Gastroesophageal sphincter (tissue), 4 donors: ENCODE data around the gene ITGA6. TPM values are rescaled to one million over a fixed set of nuclear protein-coding genes. Genes with fewer than 3 reads are reported as not detected.

Source experiments
- ATAC-seq: fragments of 150-250 bp; one replicate; pipeline ENCODE4 v1.9.1; 2016; ENCODE audit warnings: mild to moderate bottlenecking, moderate library complexity
- H3K27ac ChIP-seq, 4 donors: fragments of 200-600 bp; sonication (generic) in 3 of 4; 1 replicate in 3 of 4; 2 replicates in 1 of 4; pipeline ENCODE4 v1.5.1; 2016 to 2019
- H3K27me3 ChIP-seq: fragments of 200-600 bp; sonication (generic); one replicate; pipeline ENCODE4 v1.5.1; 2019
- H3K36me3 ChIP-seq, 2 donors: fragments of 200-600 bp; sonication (generic); one replicate each; pipeline ENCODE4 v1.5.1; 2019; ENCODE audit warnings: control low read depth in 1 of 2
- H3K4me1 ChIP-seq, 3 donors: fragments of 200-600 bp; sonication (generic); 1 replicate in 2 of 3; 2 replicates in 1 of 3; pipeline ENCODE4 v1.5.1; 2016 to 2019; ENCODE audit warnings: control low read depth in 2 of 3
- H3K4me3 ChIP-seq, 2 donors: fragments of 200-600 bp; sonication (generic); one replicate each; pipeline ENCODE4 v1.5.1; 2019; ENCODE audit warnings: mild to moderate bottlenecking in 1 of 2, moderate library complexity in 1 of 2
- H3K9me3 ChIP-seq, 3 donors: fragments of 200-600 bp; sonication (generic); one replicate each; pipeline ENCODE4 v1.5.1; 2017 to 2019; ENCODE audit warnings: control low read depth in 2 of 3
- CTCF ChIP-seq, 4 experiments: fragments of 200-600 bp in 2 of 4; fragments of 450-650 bp in 2 of 4; sonication (generic) in 1 of 4; IDR thresholded peaks; one replicate each; pipeline ENCODE4 v1.5.1; 2017 to 2019; ENCODE audit warnings: antibody characterized with exemption in 4 of 4, mild to moderate bottlenecking in 2 of 4, moderate library complexity in 2 of 4
- EP300 ChIP-seq: sonication (generic); formaldehyde crosslinking; IDR thresholded peaks from one replicate; pipeline ENCODE4 v1.6.1; 2017; ENCODE audit warnings: antibody characterized with exemption, mild to moderate bottlenecking
- POLR2A ChIP-seq, 2 donors: fragments of 450-650 bp; IDR thresholded peaks; one replicate each; pipeline ENCODE4 v1.6.1; 2017; ENCODE audit warnings: antibody characterized with exemption in 2 of 2, mild to moderate bottlenecking in 2 of 2, moderate library complexity in 1 of 2
- POLR2AphosphoS5 ChIP-seq: sonication (generic); formaldehyde crosslinking; IDR thresholded peaks from one replicate; pipeline ENCODE4 v1.6.1; 2017; ENCODE audit warnings: antibody characterized with exemption
- WGBS, 2 donors: methylation state at CpG; one replicate each; pipeline ENCODE4 v1.1.5; 2018; ENCODE audit warnings: low coverage in 1 of 2; 5-methylcytosine and 5-hydroxymethylcytosine counted together
- total RNA-seq, 4 donors: library from RNA; depleted of rRNA; stranded (reverse); fragments of >200 nt; gene quantifications; one replicate each; pipeline ENCODE4 v1.1.0, GENCODE V29; 2016

Gene ITGA6
- 10 to 100 TPM; 32.5 to 62.2 (median 48.7) TPM for total RNA-seq

- Histone ChIP-seq H3K27ac (peak within 1 kb of the TSS in 3 of 4 donors; percentile 74 to 83 (median 79)), H3K4me3 (peak within 1 kb of the TSS; percentile 60 to 76), H3K36me3 (no peaks in the 10 kb centered on the region), H3K4me1 (peaks cover 0 to 22% (median 3%) of the 10 kb centered on the region in 3 donors), H3K9me3 (no peaks in the 10 kb centered on the region), H3K27me3 (peaks cover 52% of the 10 kb centered on the region)
- WGBS, 2 donors, result no CpG with 5 or more reads among the region's 79 CpGs
- ATAC-seq, result peak; percentile 70
- TF ChIP-seq POLR2AphosphoS5, result peak; percentile 26
- no peak for TF ChIP-seq EP300
- peak in 1 of 4 experiments; percentile 30 for TF ChIP-seq CTCF (IDR thresholded peaks at IDR 0.05)
- peak; percentile 23 to 35 for TF ChIP-seq POLR2A (IDR thresholded peaks at IDR 0.05)
These were observed at the start of gene ITGA6 for GRCh38 chr2:172427256-172427989. ITGA6 (plus strand) TSS chr2:172427586.

GRCh38 chr2:172380436-172381274, 46.7 kb upstream of the ITGA6 start:
- no peak overlapping the region for H3K27ac ChIP-seq
- WGBS, 2 donors, result 33 to 49% methylated on average over 4 to 5 of the region's 8 CpGs
- no peak for ATAC-seq

GRCh38 chr2:172381275-172382027, 45.9 kb upstream of the ITGA6 start:
- no peaks in the 10 kb centered on the region for H3K36me3 ChIP-seq
- H3K4me1 ChIP-seq, result no peaks in the 10 kb centered on the region
- no peak for ATAC-seq
- 60 to 77% methylated on average over 2 of the region's 3 CpGs for WGBS, 2 donors
- H3K27ac ChIP-seq, result no peak overlapping the region
- peaks cover 0 to 6% (median 0%) of the 10 kb centered on the region in 3 donors for H3K9me3 ChIP-seq
- H3K27me3 ChIP-seq, result no peaks in the 10 kb centered on the region
- H3K4me3 ChIP-seq, result no peak overlapping the region
- TF ChIP-seq CTCF (IDR thresholded peaks at IDR 0.05), result no peak
- TF ChIP-seq POLR2AphosphoS5, result no peak
- no peak for TF ChIP-seq POLR2A (IDR thresholded peaks at IDR 0.05)
- no peak for TF ChIP-seq EP300

More at GRCh38 chr2:172380436-172381274, 46.7 kb upstream of the ITGA6 start:
- Histone ChIP-seq H3K4me1 (no peaks in the 10 kb centered on the region), H3K27me3 (no peaks in the 10 kb centered on the region), H3K4me3 (no peak overlapping the region), H3K9me3 (peaks cover 0 to 6% (median 0%) of the 10 kb centered on the region in 3 donors), H3K36me3 (no peaks in the 10 kb centered on the region)
- TF ChIP-seq POLR2A (IDR thresholded peaks at IDR 0.05) (no peak), POLR2AphosphoS5 (no peak), EP300 (no peak), CTCF (IDR thresholded peaks at IDR 0.05) (no peak)

GRCh38 chr2:172387361-172387760, 40.0 kb upstream of the ITGA6 start:
- H3K36me3 ChIP-seq, result no peaks in the 10 kb centered on the region
- H3K4me3 ChIP-seq, result no peak overlapping the region
- H3K4me1 ChIP-seq, result no peaks in the 10 kb centered on the region
- no peaks in the 10 kb centered on the region for H3K27me3 ChIP-seq
- H3K9me3 ChIP-seq, result no peaks in the 10 kb centered on the region
- TF ChIP-seq EP300, result no peak
- no peak for TF ChIP-seq POLR2A (IDR thresholded peaks at IDR 0.05)
- TF ChIP-seq CTCF (IDR thresholded peaks at IDR 0.05), result no peak
- no peak for TF ChIP-seq POLR2AphosphoS5
- no peak for ATAC-seq
- H3K27ac ChIP-seq, result no peak overlapping the region
- 53 to 56% methylated on average over 4 of the region's 4 CpGs for WGBS, 2 donors
